K562 (cell line): Measurements from ENCODE around the gene JMJD1C. TPM values are rescaled to one million over a fixed set of nuclear protein-coding genes. Genes with fewer than 3 reads are reported as not detected.

Experiments
- ATAC-seq: fragments of 200-7000 bp; cut with Tn5 transposase; 3 replicates; pipeline ENCODE4 v1.9.1; 2020; ENCODE audit warnings: moderate library complexity
- BruUV-seq: library from RNA; stranded (reverse); fragments of 400-500 nt; replicated peaks from 2 replicates; lab custom pipeline; 2021; lab: Mats Ljungman, UMichigan
- CTCF ChIA-PET: fragments of 300-600 bp; formaldehyde crosslinking; extraction: SDS; loops from one replicate; lab custom pipeline; 2021; ENCODE audit warnings: low intra/inter-chr PET ratio; lab: Yijun Ruan, JAX
- POLR2A ChIA-PET: fragments of 300-600, 350-650 bp; sonication (Branson Sonifier 250); formaldehyde crosslinking; extraction: SDS; loops from one replicate; lab custom pipeline; 2021; ENCODE audit warnings: antibody characterized with exemption, inconsistent platforms; lab: Yijun Ruan, JAX
- DNase-seq, 4 experiments: peaks; one replicate each; pipeline versions ENCODE4 v3.0.0 to v3.0.0-alpha.2; 2011 to 2018; ENCODE audit warnings: low spot score in 3 of 4, mixed read lengths in 3 of 4; ENCODE audit errors: extremely low read depth in 1 of 4
- FAIRE-seq: peaks from 2 replicates; lab custom pipeline; 2011; peaks lifted over from hg19 to GRCh38; lab: Jason Lieb, UNC
- H2AFZ ChIP-seq: 2 replicates; pipeline ENCODE4 v1.6.0; 2011; ENCODE audit warnings: low read depth, low read length, control low read depth, inconsistent platforms
- H3K27ac ChIP-seq: fragments of 200-600 bp; 3 replicates; pipeline ENCODE4 v1.8.0; 2011; ENCODE audit warnings: low read depth, mild to moderate bottlenecking, control low read depth, inconsistent platforms, low read length, moderate library complexity, mixed read lengths; ENCODE audit errors: extremely low read depth
- H3K27me3 ChIP-seq, 2 experiments: fragments of 300-600 bp in 1 of 2; 2 replicates in 1 of 2; 3 replicates in 1 of 2; pipeline versions ENCODE4 v1.6.0 to v1.8.0; 2011; ENCODE audit warnings: inconsistent platforms in 2 of 2, low read length in 2 of 2, mild to moderate bottlenecking in 1 of 2, mixed read lengths in 1 of 2, moderate library complexity in 1 of 2; ENCODE audit not compliant: control insufficient read depth in 2 of 2, insufficient read depth in 2 of 2
- H3K36me3 ChIP-seq: fragments of 300-600 bp; 3 replicates; pipeline ENCODE4 v1.8.0; 2011; ENCODE audit warnings: mild to moderate bottlenecking, low read length, inconsistent platforms; ENCODE audit not compliant: control insufficient read depth, insufficient read depth
- H3K4me1 ChIP-seq, 2 experiments: fragments of 200-600 bp in 1 of 2; replicated peaks in 1 of 2; 2 replicates in 1 of 2; 3 replicates in 1 of 2; pipeline versions ENCODE4 v1.5.1 to v1.8.0; 2011; ENCODE audit warnings: inconsistent platforms in 2 of 2, low read length in 2 of 2, mild to moderate bottlenecking in 1 of 2, mixed read lengths in 1 of 2, moderate library complexity in 1 of 2; ENCODE audit not compliant: control insufficient read depth in 2 of 2, insufficient read depth in 2 of 2
- H3K4me2 ChIP-seq: 2 replicates; pipeline ENCODE4 v1.6.1; 2011; ENCODE audit warnings: low read length, control low read depth, inconsistent platforms, mixed read lengths; ENCODE audit not compliant: insufficient read depth
- H3K4me3 ChIP-seq: fragments of 200-600 bp; sonication (generic), shearing (Covaris generic); 2 replicates; pipeline ENCODE4 v1.5.1; 2016; ENCODE audit warnings: control low read depth, inconsistent platforms
- H3K79me2 ChIP-seq: fragments of 200-600 bp; 3 replicates; pipeline ENCODE4 v1.8.0; 2011; ENCODE audit warnings: low read length, inconsistent platforms; ENCODE audit not compliant: control insufficient read depth, insufficient read depth
- H3K9ac ChIP-seq, 2 experiments: 2 replicates each; pipeline versions ENCODE4 v1.6.0 to v1.6.1; 2011; ENCODE audit warnings: low read depth in 2 of 2, low read length in 2 of 2, control low read depth in 1 of 2, inconsistent platforms in 1 of 2, mild to moderate bottlenecking in 1 of 2, mixed read lengths in 1 of 2; ENCODE audit not compliant: insufficient read depth in 1 of 2
- H3K9me1 ChIP-seq: one replicate; pipeline ENCODE4 v1.6.0; 2011; ENCODE audit warnings: inconsistent platforms, mild to moderate bottlenecking, low read length, moderate library complexity; ENCODE audit not compliant: control insufficient read depth, insufficient read depth
- H3K9me3 ChIP-seq: replicated peaks from 2 replicates; pipeline ENCODE4 v1.5.1; 2011; ENCODE audit warnings: low read depth, low read length, inconsistent platforms; ENCODE audit not compliant: control insufficient read depth, insufficient read depth
- H4K20me1 ChIP-seq: replicated peaks from 2 replicates; pipeline ENCODE4 v1.6.1; 2011; ENCODE audit warnings: low read length, inconsistent platforms, mixed read lengths; ENCODE audit not compliant: control insufficient read depth, insufficient read depth
- GTF2A2 ChIP-seq: IDR thresholded peaks from 2 replicates; pipeline ENCODE4 v1.6.1; 2016; ENCODE audit warnings: mild to moderate bottlenecking, missing genetic modification characterization, missing compliant biosample characterization
- WGBS: fragments of 100-300 bp; shearing (Covaris generic); methylation state at CpG from one replicate; pipeline ENCODE4 v1.1.6; 2016; ENCODE audit warnings: low coverage, mixed read lengths; ENCODE audit not compliant: insufficient coverage; ENCODE audit errors: missing lambda C conversion rate; 5-methylcytosine and 5-hydroxymethylcytosine counted together
- in situ Hi-C: fragments of 300-500 bp; cut with MboI; formaldehyde crosslinking; loops from 4 replicates; pipeline ENCODE4 v1.15.0; 2018; ENCODE audit warnings: inconsistent platforms, mixed read lengths
- intact Hi-C: fragments of 100-400 bp; cut with micrococcal nuclease; formaldehyde crosslinking; loops from 2 replicates; pipeline ENCODE4 v1.14.2; 2022
- polyA plus RNA-seq, 8 experiments: library from polyadenylated mRNA; depleted of rRNA in 4 of 8; stranded (reverse) in 5 of 8; unstranded in 3 of 8; fragments of >200 nt; fragmentation: Nextera tagmentation in 2 of 8; fragmentation: Illumina TruSeq in 1 of 8; extraction: Ambion mirVana in 2 of 8; extraction: Trizol in 1 of 8; gene quantifications; 2 replicates each; pipeline versions ENCODE4 v1.2.1 to v1.2.3, GENCODE V29; 2011 to 2014; ENCODE audit warnings: inconsistent platforms in 1 of 8, missing spikeins in 1 of 8
- total RNA-seq, 7 experiments: library from RNA; depleted of rRNA in 6 of 7; stranded (reverse); fragments of >200 nt in 6 of 7; fragmentation: Illumina TruSeq in 2 of 7; extraction: Trizol in 2 of 7; gene quantifications; 2 replicates each; pipeline versions ENCODE4 v1.2.1 to v1.2.3, GENCODE V29; 2011 to 2021; ENCODE audit warnings: low replicate concordance in 1 of 7
- TF ChIP-seq, protein P1 (sequence below): fragments of 450-650 bp; IDR thresholded peaks from 2 replicates; pipeline ENCODE4 v1.6.1; 2016
- TF ChIP-seq, protein P2 (sequence below): sonication (generic); formaldehyde crosslinking; IDR thresholded peaks from 2 replicates; pipeline ENCODE4 v1.8.1; 2023; ENCODE audit warnings: mild to moderate bottlenecking, missing genetic modification reagents

JMJD1C gene
- total and polyA plus RNA-seq, 9 of the 15 experiments (the other 6 are each of a cell fraction or from before 2014, with no cell fraction given), result 25.3 to 68.0 (median 47.2) TPM

GRCh38 chr10:63260860-63261251, 204.9 kb downstream of the JMJD1C start (continued):
- no peak for TF ChIP-seq GTF2A2

DNA sequence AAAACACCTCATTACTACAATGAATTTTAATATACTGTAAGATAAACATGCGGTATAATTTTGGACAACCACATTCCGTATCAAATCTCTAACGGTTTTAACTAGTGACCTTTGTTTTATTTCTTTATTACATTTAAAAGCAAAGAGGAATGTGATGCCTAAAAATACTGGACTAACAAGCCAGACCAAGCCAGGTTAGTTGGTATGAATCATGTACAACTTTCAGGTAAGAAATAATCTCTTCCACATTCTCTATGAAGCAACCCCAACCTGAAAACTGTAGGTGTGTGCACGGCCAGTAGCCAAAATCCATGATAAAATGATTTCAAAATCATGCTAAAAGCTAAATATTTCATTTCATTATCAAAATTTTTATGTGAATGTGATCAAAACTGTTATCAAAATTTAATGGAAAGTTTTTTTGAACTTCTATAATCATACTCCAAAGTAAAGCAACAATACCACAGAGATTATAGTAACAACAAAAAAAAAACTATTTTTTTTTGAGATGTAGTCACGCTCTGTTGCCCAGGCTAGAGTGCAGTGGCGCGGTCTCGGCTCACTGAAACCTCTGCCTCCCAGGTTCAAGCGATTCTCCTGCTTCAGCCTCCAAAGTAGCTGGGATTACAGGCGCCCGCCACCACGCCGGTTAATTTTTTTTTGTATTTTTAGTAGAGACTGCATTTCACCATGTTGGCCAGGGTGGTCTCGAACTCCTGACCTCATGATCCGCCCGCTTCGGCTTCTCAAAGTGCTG, 205.5 kb downstream of the JMJD1C start:
- POLR2A ChIA-PET, result interaction anchor here (0.7 to 5.8 kb wide), 2 partner anchors 8 to 370 kb away, joined by 3 to 60 read pairs; no protein-coding TSS in a partner anchor
- Histone ChIP-seq H3K79me2 (peaks cover 99% of the 10 kb centered on the region), H3K27ac (no peak overlapping the region), H3K4me3 (no peak overlapping the region), H4K20me1 (peaks cover 4% of the 10 kb centered on the region), H3K9me1 (no peaks in the 10 kb centered on the region), H3K27me3 (no peaks in the 10 kb centered on the region), H3K4me2 (no peak overlapping the region), H2AFZ (no peak overlapping the region), H3K9ac (no peak overlapping the region), H3K9me3 (no peaks in the 10 kb centered on the region), H3K4me1 (peaks cover 10 to 12% of the 10 kb centered on the region in 2 experiments; a peak in 4 of 5 replicates), H3K36me3 (peaks cover 46% of the 10 kb centered on the region)
- FAIRE-seq (no peak), DNase-seq (no peak), ATAC-seq (no peak)
- intact Hi-C loops, result no loop called here
- TF ChIP-seq, protein P1, sequence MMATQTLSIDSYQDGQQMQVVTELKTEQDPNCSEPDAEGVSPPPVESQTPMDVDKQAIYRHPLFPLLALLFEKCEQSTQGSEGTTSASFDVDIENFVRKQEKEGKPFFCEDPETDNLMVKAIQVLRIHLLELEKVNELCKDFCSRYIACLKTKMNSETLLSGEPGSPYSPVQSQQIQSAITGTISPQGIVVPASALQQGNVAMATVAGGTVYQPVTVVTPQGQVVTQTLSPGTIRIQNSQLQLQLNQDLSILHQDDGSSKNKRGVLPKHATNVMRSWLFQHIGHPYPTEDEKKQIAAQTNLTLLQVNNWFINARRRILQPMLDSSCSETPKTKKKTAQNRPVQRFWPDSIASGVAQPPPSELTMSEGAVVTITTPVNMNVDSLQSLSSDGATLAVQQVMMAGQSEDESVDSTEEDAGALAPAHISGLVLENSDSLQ, result no peak
- TF ChIP-seq, protein P2, sequence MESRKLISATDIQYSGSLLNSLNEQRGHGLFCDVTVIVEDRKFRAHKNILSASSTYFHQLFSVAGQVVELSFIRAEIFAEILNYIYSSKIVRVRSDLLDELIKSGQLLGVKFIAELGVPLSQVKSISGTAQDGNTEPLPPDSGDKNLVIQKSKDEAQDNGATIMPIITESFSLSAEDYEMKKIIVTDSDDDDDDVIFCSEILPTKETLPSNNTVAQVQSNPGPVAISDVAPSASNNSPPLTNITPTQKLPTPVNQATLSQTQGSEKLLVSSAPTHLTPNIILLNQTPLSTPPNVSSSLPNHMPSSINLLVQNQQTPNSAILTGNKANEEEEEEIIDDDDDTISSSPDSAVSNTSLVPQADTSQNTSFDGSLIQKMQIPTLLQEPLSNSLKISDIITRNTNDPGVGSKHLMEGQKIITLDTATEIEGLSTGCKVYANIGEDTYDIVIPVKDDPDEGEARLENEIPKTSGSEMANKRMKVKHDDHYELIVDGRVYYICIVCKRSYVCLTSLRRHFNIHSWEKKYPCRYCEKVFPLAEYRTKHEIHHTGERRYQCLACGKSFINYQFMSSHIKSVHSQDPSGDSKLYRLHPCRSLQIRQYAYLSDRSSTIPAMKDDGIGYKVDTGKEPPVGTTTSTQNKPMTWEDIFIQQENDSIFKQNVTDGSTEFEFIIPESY (CRISPR knock-in tag), result peak; percentile 41; the same call in 1 of the 2 replicates
- WGBS, result 95% methylated on average over 14 of the region's 17 CpGs
- BruUV-seq, result no TSS peak
- CTCF ChIA-PET, result no interaction called here
- in situ Hi-C loops, result no loop called here
